Measurements from ENCODE around the gene GNG12. TPM values are rescaled to one million over a fixed set of nuclear protein-coding genes. Genes with fewer than 3 reads are reported as not detected.

Gene GNG12
- total RNA-seq, 1 experiment from 2014 or later = 66.1 TPM

DNA sequence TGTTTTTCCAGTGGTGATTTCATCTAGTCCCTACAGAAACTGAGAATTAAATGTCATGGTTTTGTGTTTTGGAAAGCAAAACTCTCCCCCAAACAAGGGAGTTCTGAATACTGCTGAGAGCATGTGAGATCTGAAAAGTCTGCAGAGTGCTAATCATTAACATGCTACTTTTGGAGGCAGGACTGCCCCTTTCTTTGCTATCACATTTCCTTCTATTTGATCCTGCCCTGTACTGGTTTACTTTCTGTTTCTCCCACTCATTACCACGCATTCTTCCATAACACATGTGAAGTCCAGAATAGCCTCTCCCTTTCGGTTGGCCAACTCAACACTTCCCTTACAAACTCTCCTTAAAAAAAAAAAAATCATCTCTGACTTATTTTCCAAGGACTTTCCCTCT lies 84.6 kb downstream of the GNG12 start:
- peak overlapping the region; percentile 23; the same call in 1 of the 2 replicates for H3K4me3 ChIP-seq (ENCODE audit: low read length)
- TF ChIP-seq, protein P1, sequence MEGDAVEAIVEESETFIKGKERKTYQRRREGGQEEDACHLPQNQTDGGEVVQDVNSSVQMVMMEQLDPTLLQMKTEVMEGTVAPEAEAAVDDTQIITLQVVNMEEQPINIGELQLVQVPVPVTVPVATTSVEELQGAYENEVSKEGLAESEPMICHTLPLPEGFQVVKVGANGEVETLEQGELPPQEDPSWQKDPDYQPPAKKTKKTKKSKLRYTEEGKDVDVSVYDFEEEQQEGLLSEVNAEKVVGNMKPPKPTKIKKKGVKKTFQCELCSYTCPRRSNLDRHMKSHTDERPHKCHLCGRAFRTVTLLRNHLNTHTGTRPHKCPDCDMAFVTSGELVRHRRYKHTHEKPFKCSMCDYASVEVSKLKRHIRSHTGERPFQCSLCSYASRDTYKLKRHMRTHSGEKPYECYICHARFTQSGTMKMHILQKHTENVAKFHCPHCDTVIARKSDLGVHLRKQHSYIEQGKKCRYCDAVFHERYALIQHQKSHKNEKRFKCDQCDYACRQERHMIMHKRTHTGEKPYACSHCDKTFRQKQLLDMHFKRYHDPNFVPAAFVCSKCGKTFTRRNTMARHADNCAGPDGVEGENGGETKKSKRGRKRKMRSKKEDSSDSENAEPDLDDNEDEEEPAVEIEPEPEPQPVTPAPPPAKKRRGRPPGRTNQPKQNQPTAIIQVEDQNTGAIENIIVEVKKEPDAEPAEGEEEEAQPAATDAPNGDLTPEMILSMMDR (conservative IDR thresholded peaks at IDR 0.05; ENCODE audit: low read depth, low read length) = no peak
- no peak for TF ChIP-seq EZH2phosphoT487 (IDR thresholded peaks at IDR 0.05; ENCODE audit: borderline replicate concordance, low read length)
- TF ChIP-seq EZH2 (IDR thresholded peaks at IDR 0.05; ENCODE audit: low read length, unreplicated experiment) = no peak
- ATAC-seq (no peak), DNase-seq (peak; percentile 25)
- ChIA-PET POLR2A (ENCODE audit: unreplicated experiment) (no interaction called here), CTCF (no interaction called here)
- no peaks in the 10 kb centered on the region for H3K9me3 ChIP-seq (ENCODE audit: low read length)
- intact Hi-C loops (cut with micrococcal nuclease) = no loop called here
- H4K20me1 ChIP-seq (ENCODE audit: low read length) = no peaks in the 10 kb centered on the region
- peak overlapping the region; percentile 82 for H3K4me2 ChIP-seq (ENCODE audit: low read length)
- H3K36me3 ChIP-seq (ENCODE audit: low read depth, low read length) = no peaks in the 10 kb centered on the region
- H3K9ac ChIP-seq (ENCODE audit: low read length) = 0 out of 2 replicates have a peak overlapping the region, but pooled peaks have one; percentile 74
- BruUV-seq (replicated peaks) = no TSS peak
- peaks cover 58% of the 10 kb centered on the region for H3K4me1 ChIP-seq (ENCODE audit: insufficient read depth, low read length)
- H3K27ac ChIP-seq (ENCODE audit: low read length) = peak overlapping the region; percentile 96
- H2AFZ ChIP-seq (ENCODE audit: low read length) = no peak overlapping the region
- H3K79me2 ChIP-seq (ENCODE audit: low read length) = peaks cover 30% of the 10 kb centered on the region
- H3K27me3 ChIP-seq (ENCODE audit: low read length) = no peaks in the 10 kb centered on the region
- H3F3A ChIP-seq (ENCODE audit: low read length, unreplicated experiment) = no peaks in the 10 kb centered on the region
- H3K9me2 ChIP-seq (replicated peaks; ENCODE audit: low read length) = no peaks in the 10 kb centered on the region

DNA sequence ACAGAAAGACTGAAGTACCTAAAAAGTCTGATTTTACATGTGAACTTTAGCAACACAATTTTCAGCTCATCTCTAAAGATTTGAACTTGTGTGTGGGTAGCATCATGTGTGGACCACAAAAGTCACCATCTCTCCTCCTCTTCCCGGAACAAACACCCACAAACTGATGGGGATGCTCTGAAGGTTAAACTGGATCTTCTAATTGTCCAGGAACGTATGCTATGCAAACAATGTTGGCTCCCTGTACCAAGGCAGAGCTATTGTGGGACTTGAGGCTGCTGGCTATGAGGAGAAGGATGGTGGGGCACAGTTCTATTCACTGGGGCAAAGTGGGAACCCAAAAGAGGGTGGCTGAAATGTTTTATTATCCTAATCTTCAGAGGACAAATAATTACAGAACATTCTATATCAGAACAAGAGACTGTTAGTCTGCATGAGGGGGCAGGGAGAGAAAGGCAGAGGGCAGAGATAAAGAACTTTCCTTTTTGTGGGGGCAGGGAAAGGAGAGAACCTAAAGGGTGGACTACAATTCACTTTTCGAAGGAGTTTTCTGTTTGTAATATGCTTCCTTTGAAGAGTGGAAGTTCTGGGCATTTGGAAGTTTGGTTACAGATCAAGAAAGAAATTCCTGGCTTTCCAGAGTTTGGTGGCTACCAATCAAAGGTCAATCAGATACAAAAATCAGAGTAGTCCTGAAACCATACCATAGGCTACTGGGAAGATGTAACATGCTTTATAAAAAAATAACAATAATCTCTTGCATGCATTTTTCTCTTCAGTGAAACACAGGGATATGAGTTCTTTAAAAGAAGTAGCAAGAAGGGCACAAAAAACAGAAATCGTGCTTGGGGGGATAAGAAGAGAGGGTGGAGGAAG lies 85.4 kb downstream of the GNG12 start:
- H3K27me3 ChIP-seq (ENCODE audit: low read length) = no peaks in the 10 kb centered on the region
- intact Hi-C loops (cut with micrococcal nuclease) = no loop called here
- no TSS peak for BruUV-seq (replicated peaks)
- peaks cover 28% of the 10 kb centered on the region for H3K79me2 ChIP-seq (ENCODE audit: low read length)
- POLR2A ChIA-PET (ENCODE audit: unreplicated experiment) = no interaction called here
- TF ChIP-seq EZH2 (IDR thresholded peaks at IDR 0.05; ENCODE audit: low read length, unreplicated experiment) = no peak
- TF ChIP-seq, protein P1 (conservative IDR thresholded peaks at IDR 0.05; ENCODE audit: low read depth, low read length) = no peak
- no peak for TF ChIP-seq EZH2phosphoT487 (IDR thresholded peaks at IDR 0.05; ENCODE audit: borderline replicate concordance, low read length)
- H3K36me3 ChIP-seq (ENCODE audit: low read depth, low read length) = no peaks in the 10 kb centered on the region
- CTCF ChIA-PET = interaction anchor here (0.7 kb wide), 1 partner anchor 13 kb away, joined by 3 read pairs; no protein-coding TSS in a partner anchor
- DNase-seq (no peak), ATAC-seq (no peak)
- peaks cover 52% of the 10 kb centered on the region for H3K4me1 ChIP-seq (ENCODE audit: insufficient read depth, low read length)
- H3K4me2 ChIP-seq (ENCODE audit: low read length) = peak overlapping the region; percentile 82
- H2AFZ ChIP-seq (ENCODE audit: low read length) = no peak overlapping the region
- no peak overlapping the region for H3K9ac ChIP-seq (ENCODE audit: low read length)
- H4K20me1 ChIP-seq (ENCODE audit: low read length) = no peaks in the 10 kb centered on the region
- H3K9me3 ChIP-seq (ENCODE audit: low read length) = no peaks in the 10 kb centered on the region
- no peaks in the 10 kb centered on the region for H3K9me2 ChIP-seq (replicated peaks; ENCODE audit: low read length)
- H3F3A ChIP-seq (ENCODE audit: low read length, unreplicated experiment) = no peaks in the 10 kb centered on the region
- no peak overlapping the region; the same call in 1 of the 2 replicates for H3K27ac ChIP-seq (ENCODE audit: low read length)
- no peak overlapping the region for H3K4me3 ChIP-seq (ENCODE audit: low read length)
